Left cardiac atrium (tissue), 4 donors: ENCODE results near the gene KRT31. TPM values are rescaled to one million over a fixed set of nuclear protein-coding genes. Genes with fewer than 3 reads are reported as not detected.
"Not testable (repeated sequence)": the region's sequence is repeated elsewhere in the genome, so short reads cannot be mapped to it uniquely, and the experiment has no call there.

ENCODE experiments used
- ATAC-seq, 2 donors: fragments of 200-7000 bp; cut with Tn5 transposase; one replicate each; pipeline ENCODE4 v1.9.1; 2020; ENCODE audit warnings: mild to moderate bottlenecking in 2 of 2, moderate library complexity in 2 of 2
- DNase-seq: peaks from one replicate; pipeline ENCODE4 v3.0.0-alpha.2; 2020
- intact Hi-C, 2 donors: fragments of 100-400 bp; cut with DNase I; formaldehyde crosslinking; loops; one replicate each; pipeline versions ENCODE4 v1.14.1 to v1.15.1; 2022 to 2023
- total RNA-seq, 2 donors: library from RNA; stranded (reverse); fragmentation: NEBNext Ultra II Directional; extraction: Animal tissue kit (Norgen Biotek cat#: 25700); gene quantifications; one replicate each; pipeline ENCODE4 v1.2.1, GENCODE V29; 2021
- donor health status: DM: no; HTN: yes; CAD: no.
- donor health status: DM: no; HTN: yes; CAD: no; lungs with severe emphysema.
- donor health status: DM: yes; HTN: yes; CAD: no.
- donor health status: Dilated cardiomyopathy.

Gene KRT31
- total RNA-seq, 2 donors from 2014 or later = not detected

DNA sequence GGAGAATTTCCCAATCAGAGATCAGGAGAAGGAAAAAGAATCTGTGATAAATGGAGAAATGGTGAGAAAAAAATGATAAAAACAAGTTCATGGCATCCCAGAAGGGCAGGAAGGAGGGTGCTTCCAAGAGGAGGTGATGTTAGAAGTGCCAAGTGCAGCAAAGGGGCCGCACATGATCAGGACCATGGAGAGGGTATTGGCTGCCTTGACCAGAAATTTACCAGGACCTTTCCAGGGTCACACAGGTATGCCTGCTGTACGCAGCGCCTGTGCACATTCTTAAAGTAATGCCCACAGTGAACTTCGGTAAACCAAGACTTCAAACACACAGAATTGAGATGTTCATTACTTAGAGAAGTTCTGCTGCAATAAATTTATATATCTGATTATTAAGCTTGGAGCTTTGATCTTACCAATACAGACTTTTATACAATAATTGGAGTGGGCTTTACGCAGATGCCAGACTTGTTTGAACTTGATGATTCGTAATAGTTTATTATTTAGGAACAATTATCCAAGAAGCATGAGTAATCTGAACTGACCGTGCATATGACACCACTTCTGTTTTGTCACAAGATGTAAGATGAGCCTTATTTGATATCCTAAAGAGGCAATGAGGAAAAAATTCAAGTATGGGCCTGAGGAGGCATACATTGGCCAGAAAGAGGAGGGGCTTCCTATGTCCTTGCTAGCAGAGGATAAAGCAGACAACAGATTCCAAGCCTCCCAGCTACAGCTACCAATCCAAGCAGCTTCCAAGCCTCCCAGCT, 44.6 kb downstream of the KRT31 start:
- DNase-seq (no peak), ATAC-seq (no peak)
- intact Hi-C loops = no loop called here

DNA sequence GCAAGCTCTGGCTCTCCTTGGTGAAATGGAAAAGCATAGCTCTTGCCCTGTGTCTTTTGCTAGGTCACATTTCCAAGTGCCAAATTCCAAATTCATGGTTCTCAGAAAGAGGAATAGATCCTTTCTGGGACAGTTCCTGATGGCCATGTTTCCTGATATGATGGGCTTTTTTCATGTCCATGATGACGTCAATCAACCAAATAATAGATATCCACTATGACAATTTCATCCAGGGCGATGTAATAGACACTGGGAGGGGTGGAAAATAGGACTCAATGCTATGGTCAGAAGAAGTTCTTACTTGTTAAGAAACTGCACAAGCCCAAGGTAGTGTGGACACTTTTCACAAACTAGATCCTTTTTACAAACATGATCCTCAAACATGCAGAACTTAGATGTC, 46.2 kb downstream of the KRT31 start:
- no peak for DNase-seq
- ATAC-seq = no peak
- intact Hi-C loops = no loop called here

DNA sequence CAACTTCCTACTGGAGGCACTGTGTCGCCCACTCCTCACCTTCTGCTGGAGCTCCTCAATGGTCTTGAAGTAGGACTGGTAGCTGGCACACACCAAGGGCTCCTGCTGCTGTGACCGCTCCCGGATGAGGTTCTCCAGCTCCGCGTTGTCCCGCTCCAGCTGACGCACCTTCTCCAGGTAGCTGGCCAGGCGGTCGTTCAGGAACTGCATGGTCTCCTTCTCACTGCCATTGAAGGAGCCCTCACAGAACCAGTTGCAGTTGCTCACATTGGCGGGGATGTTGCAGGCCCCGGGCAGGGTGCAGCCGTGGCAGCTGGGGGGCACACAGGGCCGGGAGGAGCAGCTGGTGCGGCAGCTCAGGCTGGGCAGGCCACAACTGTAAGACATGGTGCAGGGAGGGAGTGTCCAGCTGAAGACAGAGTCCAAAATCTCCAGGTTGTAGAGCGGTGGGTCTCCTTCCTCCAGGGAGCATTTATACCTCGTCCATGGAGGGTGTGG, 47.0 kb downstream of the KRT31 start, which contains the start of gene KRT33A:
TSS of gene KRT33A (minus strand) at position 448 of the 498 bp plus-strand sequence. CDS start at position 387, 61 bp downstream.
- DNase-seq, intact Hi-C loops, ATAC-seq: not testable (repeated sequence)

DNA sequence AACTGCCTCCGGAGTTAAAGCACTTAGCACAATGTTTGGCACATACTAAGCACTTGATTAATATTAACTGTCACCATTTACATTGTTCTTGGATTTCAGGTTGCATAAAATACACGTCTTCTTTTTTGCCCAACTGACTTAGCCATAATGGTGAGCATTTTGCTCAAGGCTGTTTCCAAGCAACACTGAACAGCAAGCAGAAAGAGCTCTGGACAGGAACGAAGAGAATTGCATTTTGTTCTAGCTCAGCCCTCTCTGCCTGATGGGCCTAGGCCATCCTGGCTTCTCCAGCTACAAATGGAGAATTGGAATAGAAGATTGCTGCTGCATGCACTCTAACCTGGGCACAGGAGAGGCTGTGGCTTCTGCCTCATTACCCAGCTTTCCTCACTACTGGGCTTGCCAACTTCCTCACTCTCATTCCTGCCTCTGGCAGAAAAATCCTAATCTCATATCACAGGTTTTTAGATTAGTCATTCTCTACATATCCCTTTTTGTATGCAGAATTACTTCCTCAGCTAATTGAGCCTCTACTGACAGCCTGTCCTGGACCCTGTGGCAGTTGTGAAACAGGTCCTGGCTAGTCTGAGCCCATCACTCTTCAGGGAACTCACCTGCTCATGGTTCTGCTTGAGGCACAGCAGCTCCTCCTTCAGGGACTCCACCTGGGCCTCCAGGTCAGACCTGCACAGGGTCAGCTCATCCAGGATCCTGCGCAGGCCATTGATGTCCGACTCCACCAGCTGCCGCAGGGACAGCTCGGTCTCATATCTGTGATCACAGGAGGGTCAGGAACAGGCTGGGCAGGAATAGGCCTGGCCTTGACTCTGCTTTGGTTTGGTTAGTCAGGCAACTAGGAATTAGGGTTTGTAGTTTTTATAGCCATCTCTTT, 49.3 kb downstream of the KRT31 start:
- intact Hi-C loops = no loop called here
- ATAC-seq (no peak), DNase-seq (no peak)

DNA sequence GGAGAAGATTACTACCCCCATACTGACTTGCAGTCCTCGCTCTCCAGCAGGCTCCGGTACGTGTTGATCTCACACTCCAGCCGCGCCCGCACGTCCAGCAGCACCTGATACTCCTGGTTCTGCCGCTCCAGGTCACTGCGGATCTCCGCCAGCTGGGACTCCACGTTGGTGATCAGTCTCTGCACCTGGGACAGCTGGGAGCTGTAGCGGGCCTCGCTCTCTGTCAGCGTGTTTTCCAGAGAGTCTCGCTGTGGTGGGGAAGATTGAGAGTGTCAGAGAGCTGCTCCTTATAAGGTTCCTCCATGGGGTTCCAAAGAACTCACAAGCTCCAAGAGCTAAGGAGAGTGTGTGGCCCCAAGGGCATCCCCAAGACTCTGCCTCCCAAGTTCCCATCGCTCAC, 51.0 kb downstream of the KRT31 start:
- ATAC-seq, DNase-seq, intact Hi-C loops: not testable (repeated sequence)

DNA sequence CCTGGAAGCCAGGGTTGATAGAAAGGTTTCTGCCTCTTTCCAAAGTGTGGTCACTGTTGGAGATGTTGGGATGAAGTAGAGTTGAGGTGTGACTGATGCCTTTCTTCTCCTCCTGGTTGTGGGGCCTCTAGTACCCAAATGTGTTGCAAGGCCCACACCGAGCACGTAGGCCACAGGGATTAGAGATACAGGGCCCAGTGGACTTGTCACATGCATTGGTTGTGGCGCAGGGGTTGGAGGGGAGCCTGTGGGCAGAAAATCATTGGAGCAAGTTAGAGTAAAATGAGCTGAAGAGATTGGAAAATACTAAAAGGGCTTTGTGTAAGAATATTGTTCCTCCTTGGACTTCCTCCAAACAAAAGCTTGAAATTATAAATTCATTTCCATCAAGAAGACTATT, 51.4 kb downstream of the KRT31 start:
- ATAC-seq = no peak
- intact Hi-C loops = no loop called here
- no peak for DNase-seq

Other genes starting within 250 kb of the KRT31 start
- gene KRTAP4-5, start 247.8 kb downstream of the KRT31 start, total RNA-seq = not detected
- gene KRTAP4-4, start 236.9 kb downstream of the KRT31 start, total RNA-seq = not detected
- not detected for gene KRTAP4-3, start 229.4 kb downstream of the KRT31 start, total RNA-seq
- not detected for gene KRTAP4-2, start 219.4 kb downstream of the KRT31 start, total RNA-seq
- gene KRTAP4-1, start 212.7 kb downstream of the KRT31 start, total RNA-seq = not detected
- not detected for gene KRTAP9-1, start 207.7 kb downstream of the KRT31 start, total RNA-seq
- not detected for gene KRTAP9-2, start 171.0 kb downstream of the KRT31 start, total RNA-seq
- not detected for gene KRTAP9-3, start 165.2 kb downstream of the KRT31 start, total RNA-seq
- not detected for gene KRTAP9-8, start 159.6 kb downstream of the KRT31 start, total RNA-seq
- not detected for gene KRTAP9-4, start 147.9 kb downstream of the KRT31 start, total RNA-seq
- not detected for gene KRTAP9-9, start 142.2 kb downstream of the KRT31 start, total RNA-seq
- gene KRTAP9-6, start 132.2 kb downstream of the KRT31 start, total RNA-seq = not detected
- not detected for gene KRTAP9-7, start 121.9 kb downstream of the KRT31 start, total RNA-seq
- not detected for gene KRTAP29-1, start 94.8 kb downstream of the KRT31 start, total RNA-seq
- not detected for gene KRTAP16-1, start 88.3 kb downstream of the KRT31 start, total RNA-seq
- not detected for gene KRTAP17-1, start 81.9 kb downstream of the KRT31 start, total RNA-seq
- not detected for gene KRT33A, start 46.8 kb downstream of the KRT31 start, total RNA-seq
- not detected for gene KRT33B, start 27.8 kb downstream of the KRT31 start, total RNA-seq
- gene KRT34, start 15.3 kb downstream of the KRT31 start, total RNA-seq = not detected
- gene KRT37, start 27.0 kb upstream of the KRT31 start, total RNA-seq = not detected
- not detected for gene KRT38, start 43.4 kb upstream of the KRT31 start, total RNA-seq
- gene KRT32, start 69.8 kb upstream of the KRT31 start, total RNA-seq = not detected
- not detected for gene KRT35, start 83.5 kb upstream of the KRT31 start, total RNA-seq
- not detected for gene KRT36, start 92.3 kb upstream of the KRT31 start, total RNA-seq
- gene KRT13, start 108.0 kb upstream of the KRT31 start, total RNA-seq = not detected
- under 1 TPM; 0.24 to 0.37 TPM for gene KRT15, start 121.3 kb upstream of the KRT31 start, total RNA-seq
- 10 to 100 TPM; 13.7 to 21.0 TPM for gene KRT19, start 130.7 kb upstream of the KRT31 start, total RNA-seq
- gene KRT9, start 174.5 kb upstream of the KRT31 start, total RNA-seq = not detected
- under 1 TPM; 0.41 to 0.58 TPM for gene KRT14, start 189.3 kb upstream of the KRT31 start, total RNA-seq
- gene KRT16, start 215.2 kb upstream of the KRT31 start, total RNA-seq = 1 to 10 TPM in 1 of 2 donors, under 1 TPM in 1; 0.44 to 1.1 TPM
- gene KRT17, start 227.0 kb upstream of the KRT31 start, total RNA-seq = not detected